Measurements from ENCODE around the gene COL1A2.

Gene COL1A2

DNA sequence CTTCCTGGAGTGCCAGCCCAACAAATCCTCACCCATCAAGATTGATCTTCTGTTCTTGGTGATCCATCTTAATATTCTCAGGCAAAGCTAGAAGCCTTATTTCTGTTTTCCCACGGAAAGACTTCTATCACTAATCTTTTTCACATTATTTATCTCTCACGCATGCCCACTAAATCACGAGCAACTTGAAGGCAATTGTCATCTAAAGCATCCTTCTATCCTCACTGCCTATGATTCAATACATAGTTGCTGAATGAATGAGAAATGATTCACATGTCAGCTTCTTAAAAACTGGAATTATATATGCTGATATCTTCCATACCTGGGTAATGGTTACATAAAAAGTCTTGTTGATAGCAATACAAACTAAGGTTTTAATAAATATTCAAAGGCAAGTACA lies 12.6 kb upstream of the COL1A2 start:
- no peaks in the 10 kb centered on the region for H3K9me3 ChIP-seq (ENCODE audit: control insufficient read depth, insufficient read depth, low read depth, low read length)
- H3K27ac ChIP-seq (ENCODE audit: low read depth, low read length): no peak overlapping the region
- H3K4me1 ChIP-seq (ENCODE audit: control insufficient read depth, insufficient read depth, low read length): peaks cover 19% of the 10 kb centered on the region
- H3K27me3 ChIP-seq (ENCODE audit: control insufficient read depth, insufficient read depth, low read length): no peaks in the 10 kb centered on the region
- no peak overlapping the region for H3K4me3 ChIP-seq (ENCODE audit: low read depth, low read length)
- no peak overlapping the region for H3K9ac ChIP-seq (ENCODE audit: low read length)
- H3K36me3 ChIP-seq (ENCODE audit: control insufficient read depth, insufficient read depth, low read length): no peaks in the 10 kb centered on the region

DNA sequence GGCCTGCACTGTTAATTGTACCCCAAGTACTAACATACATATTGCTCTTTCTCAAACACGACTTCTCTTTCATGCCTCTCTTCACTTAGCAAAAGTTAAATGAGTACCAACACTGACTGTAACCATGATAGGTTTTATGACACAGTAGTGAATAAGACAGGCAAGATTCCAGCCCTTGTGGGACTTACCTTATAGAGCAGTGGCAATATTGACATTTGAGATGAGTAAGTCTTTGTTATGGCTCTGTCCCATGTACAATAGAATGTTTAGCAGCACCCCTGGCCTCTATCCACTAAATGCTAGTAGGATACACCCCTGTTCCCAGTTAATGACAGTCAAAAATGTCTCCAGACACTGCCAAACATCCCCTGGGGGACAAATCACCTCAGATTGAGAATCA lies 11.9 kb upstream of the COL1A2 start:
- H3K4me3 ChIP-seq (ENCODE audit: low read depth, low read length): no peak overlapping the region
- H3K4me1 ChIP-seq (ENCODE audit: control insufficient read depth, insufficient read depth, low read length): peaks cover 19% of the 10 kb centered on the region
- H3K27ac ChIP-seq (ENCODE audit: low read depth, low read length): no peak overlapping the region
- no peaks in the 10 kb centered on the region for H3K36me3 ChIP-seq (ENCODE audit: control insufficient read depth, insufficient read depth, low read length)
- no peaks in the 10 kb centered on the region for H3K9me3 ChIP-seq (ENCODE audit: control insufficient read depth, insufficient read depth, low read depth, low read length)
- no peak overlapping the region for H3K9ac ChIP-seq (ENCODE audit: low read length)
- no peaks in the 10 kb centered on the region for H3K27me3 ChIP-seq (ENCODE audit: control insufficient read depth, insufficient read depth, low read length)

DNA sequence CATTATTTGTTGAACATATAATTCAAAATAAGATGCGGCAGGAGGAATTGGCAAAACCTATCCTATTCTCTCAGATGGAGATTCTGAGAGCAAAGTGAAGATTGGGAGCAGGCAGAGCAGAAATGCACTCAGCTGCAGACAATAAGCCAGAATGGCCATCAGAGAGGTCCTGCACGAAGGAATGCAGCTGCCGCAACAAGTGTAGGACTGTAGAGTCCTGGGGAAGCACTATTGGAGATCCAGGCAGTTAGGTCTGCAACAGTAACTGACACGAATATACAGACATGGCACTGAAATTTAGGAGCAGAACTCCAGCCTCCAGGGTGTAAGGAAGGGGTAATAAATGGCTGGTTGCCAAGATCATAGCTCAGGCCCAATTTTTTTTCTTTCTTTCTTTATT lies 10.4 kb upstream of the COL1A2 start:
- Histone ChIP-seq H3K36me3 (ENCODE audit: control insufficient read depth, insufficient read depth, low read length) (no peaks in the 10 kb centered on the region), H3K9ac (ENCODE audit: low read length) (no peak overlapping the region), H3K4me3 (ENCODE audit: low read depth, low read length) (no peak overlapping the region), H3K4me1 (ENCODE audit: control insufficient read depth, insufficient read depth, low read length) (peaks cover 19% of the 10 kb centered on the region), H3K27me3 (ENCODE audit: control insufficient read depth, insufficient read depth, low read length) (no peaks in the 10 kb centered on the region), H3K27ac (ENCODE audit: low read depth, low read length) (no peak overlapping the region), H3K9me3 (ENCODE audit: control insufficient read depth, insufficient read depth, low read depth, low read length) (no peaks in the 10 kb centered on the region)

DNA sequence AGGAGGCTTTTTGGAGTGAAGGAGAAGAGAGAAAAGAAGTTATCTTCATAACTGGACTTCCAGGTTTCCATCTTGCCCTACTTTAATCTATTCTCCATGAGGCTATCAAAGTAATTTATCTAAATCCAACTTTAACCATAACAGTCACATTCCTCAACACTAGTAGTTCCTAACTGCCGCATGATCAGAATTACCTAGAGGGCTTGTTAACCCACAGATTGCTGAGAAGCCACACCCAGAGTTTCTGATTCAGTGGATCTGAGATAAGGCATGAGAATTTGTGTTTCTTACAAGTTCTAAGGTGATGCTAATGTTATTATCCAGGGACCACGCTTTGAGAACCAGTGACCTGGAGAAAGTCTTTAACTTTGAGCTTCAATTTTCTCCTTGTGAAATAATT lies 8.3 kb upstream of the COL1A2 start:
- H3K27ac ChIP-seq (ENCODE audit: low read depth, low read length): no peak overlapping the region
- no peak overlapping the region for H3K4me3 ChIP-seq (ENCODE audit: low read depth, low read length)
- peaks cover 23% of the 10 kb centered on the region for H3K4me1 ChIP-seq (ENCODE audit: control insufficient read depth, insufficient read depth, low read length)
- no peak overlapping the region for H3K9ac ChIP-seq (ENCODE audit: low read length)
- H3K27me3 ChIP-seq (ENCODE audit: control insufficient read depth, insufficient read depth, low read length): no peaks in the 10 kb centered on the region
- H3K36me3 ChIP-seq (ENCODE audit: control insufficient read depth, insufficient read depth, low read length): no peaks in the 10 kb centered on the region
- no peaks in the 10 kb centered on the region for H3K9me3 ChIP-seq (ENCODE audit: control insufficient read depth, insufficient read depth, low read depth, low read length)

DNA sequence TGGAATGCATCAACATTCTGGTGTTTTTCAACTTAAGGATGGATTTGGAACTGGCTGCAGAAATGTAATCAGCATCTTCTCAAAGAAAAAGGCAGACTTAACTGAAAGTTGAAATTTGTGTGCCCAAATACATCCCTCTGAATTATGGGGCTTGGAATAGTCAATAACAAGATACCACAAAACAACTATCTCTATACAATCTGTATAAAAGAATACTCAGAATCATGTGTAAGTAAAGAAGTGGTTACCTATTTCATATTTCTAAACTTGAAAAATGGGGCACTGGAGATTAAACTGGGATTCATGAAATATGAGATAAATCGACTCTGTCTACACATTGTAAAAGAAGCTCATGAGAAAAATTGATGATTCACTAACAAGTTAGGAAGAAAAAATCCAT lies 6.2 kb upstream of the COL1A2 start:
- Histone ChIP-seq H3K9ac (ENCODE audit: low read length) (no peak overlapping the region), H3K36me3 (ENCODE audit: control insufficient read depth, insufficient read depth, low read length) (no peaks in the 10 kb centered on the region), H3K4me1 (ENCODE audit: control insufficient read depth, insufficient read depth, low read length) (peaks cover 44% of the 10 kb centered on the region), H3K4me3 (ENCODE audit: low read depth, low read length) (no peak overlapping the region), H3K27me3 (ENCODE audit: control insufficient read depth, insufficient read depth, low read length) (peaks cover 2% of the 10 kb centered on the region; the same call in 1 of the 2 replicates), H3K9me3 (ENCODE audit: control insufficient read depth, insufficient read depth, low read depth, low read length) (no peaks in the 10 kb centered on the region), H3K27ac (ENCODE audit: low read depth, low read length) (no peak overlapping the region)

DNA sequence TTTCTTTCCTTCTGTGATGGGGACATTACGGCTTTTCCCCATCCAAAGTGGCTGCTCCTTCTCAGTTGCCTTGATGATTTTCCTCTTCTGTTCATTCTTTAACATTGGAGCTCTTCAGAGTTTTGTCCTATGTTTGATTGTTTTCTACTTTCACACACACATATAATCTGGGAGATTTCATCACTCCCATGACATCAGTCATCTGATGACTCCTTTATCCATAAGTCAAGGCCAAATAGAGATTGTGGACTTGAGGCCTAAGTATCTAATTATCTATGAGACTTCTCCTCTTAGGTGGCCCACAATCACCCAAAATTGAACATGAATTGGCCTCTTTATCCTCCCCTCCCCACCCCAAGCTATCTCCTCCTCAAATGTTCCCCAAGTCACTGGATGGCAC lies 5.3 kb upstream of the COL1A2 start:
- no peaks in the 10 kb centered on the region for H3K9me3 ChIP-seq (ENCODE audit: control insufficient read depth, insufficient read depth, low read depth, low read length)
- H3K36me3 ChIP-seq (ENCODE audit: control insufficient read depth, insufficient read depth, low read length): no peaks in the 10 kb centered on the region
- H3K4me1 ChIP-seq (ENCODE audit: control insufficient read depth, insufficient read depth, low read length): peaks cover 47% of the 10 kb centered on the region
- no peak overlapping the region for H3K27ac ChIP-seq (ENCODE audit: low read depth, low read length)
- peaks cover 6% of the 10 kb centered on the region; the same call in 1 of the 2 replicates for H3K27me3 ChIP-seq (ENCODE audit: control insufficient read depth, insufficient read depth, low read length)
- H3K9ac ChIP-seq (ENCODE audit: low read length): no peak overlapping the region
- no peak overlapping the region for H3K4me3 ChIP-seq (ENCODE audit: low read depth, low read length)

DNA sequence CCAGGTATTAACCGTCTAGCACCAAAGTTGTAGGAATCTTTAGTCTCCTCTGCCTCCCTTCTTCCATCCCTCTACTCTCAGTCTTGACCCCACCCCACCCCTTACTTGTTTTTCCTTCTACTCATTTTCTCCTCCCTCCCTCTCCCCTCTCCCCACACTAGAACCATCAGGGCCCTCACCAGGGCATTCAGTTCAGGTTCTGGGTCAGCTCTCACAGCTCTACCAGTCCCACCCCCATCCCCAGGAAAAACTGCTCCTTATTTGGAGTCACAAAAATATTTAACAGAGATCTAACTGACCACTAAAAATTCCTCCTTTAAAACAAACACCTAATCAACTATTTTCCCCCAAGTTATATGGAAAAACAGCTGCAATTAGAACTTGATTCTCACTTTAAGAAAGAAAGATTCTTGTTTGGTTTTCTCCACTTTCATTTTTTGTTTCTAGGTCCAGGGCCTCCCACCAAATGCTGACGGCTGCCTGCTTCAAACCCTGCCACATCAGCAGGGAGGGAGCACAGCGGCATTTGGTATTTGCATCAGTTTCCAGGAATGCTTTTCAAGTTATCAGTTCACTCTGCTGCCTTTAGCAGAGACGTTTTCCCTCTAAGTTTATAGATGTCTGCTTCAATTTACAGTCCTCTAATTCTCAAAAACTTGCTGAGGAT lies 2.8 kb upstream of the COL1A2 start:
- H3K27me3 ChIP-seq (ENCODE audit: control insufficient read depth, insufficient read depth, low read length): peaks cover 6% of the 10 kb centered on the region; the same call in 1 of the 2 replicates
- no peaks in the 10 kb centered on the region for H3K9me3 ChIP-seq (ENCODE audit: control insufficient read depth, insufficient read depth, low read depth, low read length)
- H3K27ac ChIP-seq (ENCODE audit: low read depth, low read length): peak overlapping the region; percentile 80; the same call in 1 of the 2 replicates
- H3K9ac ChIP-seq (ENCODE audit: low read length): no peak overlapping the region
- H3K36me3 ChIP-seq (ENCODE audit: control insufficient read depth, insufficient read depth, low read length): no peaks in the 10 kb centered on the region
- peak overlapping the region; percentile 30; the same call in 1 of the 2 replicates for H3K4me3 ChIP-seq (ENCODE audit: low read depth, low read length)
- peaks cover 39% of the 10 kb centered on the region for H3K4me1 ChIP-seq (ENCODE audit: control insufficient read depth, insufficient read depth, low read length)

DNA sequence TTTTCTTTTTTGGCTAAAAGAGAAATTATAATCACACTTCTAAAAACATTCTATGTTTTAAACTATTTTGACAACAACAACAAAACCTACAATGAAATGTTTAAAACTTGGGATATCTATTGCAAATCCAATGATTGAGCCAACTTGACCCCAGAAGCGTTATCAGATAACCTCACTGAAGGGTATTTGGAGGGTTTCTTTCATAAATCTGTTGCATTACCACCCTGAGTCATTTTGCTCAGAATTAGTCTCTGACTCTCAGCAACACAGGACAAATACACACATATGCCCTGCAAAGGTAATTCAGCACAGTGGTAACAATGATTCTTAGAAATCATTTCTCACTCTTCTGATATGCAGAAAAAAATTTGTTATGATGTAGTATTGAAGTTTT lies 2.3 kb upstream of the COL1A2 start:
- peak overlapping the region; percentile 30; the same call in 1 of the 2 replicates for H3K4me3 ChIP-seq (ENCODE audit: low read depth, low read length)
- H3K9me3 ChIP-seq (ENCODE audit: control insufficient read depth, insufficient read depth, low read depth, low read length): no peaks in the 10 kb centered on the region
- no peaks in the 10 kb centered on the region for H3K36me3 ChIP-seq (ENCODE audit: control insufficient read depth, insufficient read depth, low read length)
- peak overlapping the region; percentile 80; the same call in 1 of the 2 replicates for H3K27ac ChIP-seq (ENCODE audit: low read depth, low read length)
- H3K4me1 ChIP-seq (ENCODE audit: control insufficient read depth, insufficient read depth, low read length): peaks cover 39% of the 10 kb centered on the region
- H3K27me3 ChIP-seq (ENCODE audit: control insufficient read depth, insufficient read depth, low read length): peaks cover 6% of the 10 kb centered on the region; the same call in 1 of the 2 replicates
- no peak overlapping the region for H3K9ac ChIP-seq (ENCODE audit: low read length)

DNA sequence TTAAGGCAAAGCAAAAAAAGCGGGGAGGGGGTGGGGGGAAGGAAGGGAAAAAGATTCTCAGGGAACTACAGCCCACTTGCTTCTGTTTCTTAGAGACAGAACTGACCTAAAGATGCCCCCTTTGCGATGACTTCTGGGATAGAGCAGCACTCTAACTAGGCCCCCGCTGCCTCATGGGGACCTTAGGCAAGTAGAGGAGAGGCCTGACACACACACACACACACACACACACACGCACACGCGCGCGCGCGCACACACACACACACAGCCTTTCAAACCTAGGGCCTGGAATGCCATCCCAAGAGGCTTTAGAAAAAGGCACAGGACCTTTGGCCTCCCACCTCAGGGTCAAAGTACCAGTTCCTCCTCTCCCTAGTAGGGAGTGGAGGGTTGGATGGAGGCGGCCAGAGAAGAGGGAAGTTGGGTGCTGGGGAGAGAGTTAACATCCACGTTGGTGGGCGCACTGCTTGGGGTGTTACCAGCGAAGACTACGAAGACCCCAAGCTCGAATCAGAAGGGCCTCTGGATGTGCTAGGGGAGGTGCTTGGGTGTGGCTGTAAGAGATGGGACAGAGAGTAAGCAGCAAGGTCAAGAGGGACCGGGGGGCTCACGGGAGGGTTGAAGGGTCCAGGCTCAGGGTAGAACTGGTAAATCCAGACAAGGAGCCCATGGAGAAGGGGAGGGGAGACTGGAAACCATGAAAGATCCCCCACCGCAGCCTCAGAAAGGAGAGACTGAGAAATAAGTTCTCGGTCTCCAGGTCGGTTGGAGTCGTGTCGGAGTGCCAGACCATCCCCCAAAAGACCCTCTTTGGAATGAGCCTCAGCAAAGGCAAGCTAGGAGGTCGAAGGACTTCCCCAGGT lies 1.2 kb upstream of the COL1A2 start:
- Histone ChIP-seq H3K27me3 (ENCODE audit: control insufficient read depth, insufficient read depth, low read length) (peaks cover 6% of the 10 kb centered on the region; the same call in 1 of the 2 replicates), H3K9ac (ENCODE audit: low read length) (peak overlapping the region; percentile 56), H3K4me3 (ENCODE audit: low read depth, low read length) (peak overlapping the region; percentile 73), H3K36me3 (ENCODE audit: control insufficient read depth, insufficient read depth, low read length) (no peaks in the 10 kb centered on the region), H3K27ac (ENCODE audit: low read depth, low read length) (no peak overlapping the region), H3K9me3 (ENCODE audit: control insufficient read depth, insufficient read depth, low read depth, low read length) (no peaks in the 10 kb centered on the region), H3K4me1 (ENCODE audit: control insufficient read depth, insufficient read depth, low read length) (peaks cover 39% of the 10 kb centered on the region)

DNA sequence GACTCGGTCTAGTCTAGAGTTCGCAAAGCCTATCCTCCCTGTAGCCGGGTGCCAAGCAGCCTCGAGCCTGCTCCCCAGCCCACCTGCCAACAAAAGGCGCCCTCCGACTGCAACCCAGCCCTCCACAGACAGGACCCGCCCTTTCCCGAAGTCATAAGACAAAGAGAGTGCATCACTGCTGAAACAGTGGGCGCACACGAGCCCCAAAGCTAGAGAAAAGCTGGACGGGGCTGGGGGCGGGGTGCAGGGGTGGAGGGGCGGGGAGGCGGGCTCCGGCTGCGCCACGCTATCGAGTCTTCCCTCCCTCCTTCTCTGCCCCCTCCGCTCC lies 622 bp upstream of the COL1A2 start:
- H3K27me3 ChIP-seq (ENCODE audit: control insufficient read depth, insufficient read depth, low read length): peaks cover 6% of the 10 kb centered on the region; the same call in 1 of the 2 replicates
- H3K36me3 ChIP-seq (ENCODE audit: control insufficient read depth, insufficient read depth, low read length): peaks cover 3% of the 10 kb centered on the region
- peaks cover 39% of the 10 kb centered on the region for H3K4me1 ChIP-seq (ENCODE audit: control insufficient read depth, insufficient read depth, low read length)
- H3K9ac ChIP-seq (ENCODE audit: low read length): peak overlapping the region; percentile 56
- H3K27ac ChIP-seq (ENCODE audit: low read depth, low read length): no peak overlapping the region
- H3K4me3 ChIP-seq (ENCODE audit: low read depth, low read length): peak overlapping the region; percentile 73
- H3K9me3 ChIP-seq (ENCODE audit: control insufficient read depth, insufficient read depth, low read depth, low read length): no peaks in the 10 kb centered on the region
